ENCODE measurements around the gene IL12A.

Gene IL12A

GRCh38 chr3:159982442-159982974, 6.1 kb upstream of the IL12A start:
- Histone ChIP-seq H3K4me3 (ENCODE audit: low read depth in 1 of 2, low read length in 1 of 2) (no peak overlapping the region), H3K27me3 (no peaks in the 10 kb centered on the region), H3K36me3 (no peaks in the 10 kb centered on the region), H3K27ac (no peak overlapping the region), H3K4me1 (ENCODE audit: control insufficient read depth in 1 of 2, insufficient read depth in 1 of 2, low read depth in 1 of 2, low read length in 1 of 2) (peaks cover 11 to 19% of the 10 kb centered on the region in 2 experiments), H3K9me3 (no peaks in the 10 kb centered on the region)
- no peak for TF ChIP-seq CTCF (IDR thresholded peaks at IDR 0.05)

- H3K36me3 ChIP-seq = no peaks in the 10 kb centered on the region
- no peak for TF ChIP-seq CTCF (IDR thresholded peaks at IDR 0.05)
Observed at GRCh38 chr3:159987291-159987711, 1.3 kb upstream of the IL12A start.

GRCh38 chr3:159989973-159990846, 1.6 kb downstream of the IL12A start:
- Histone ChIP-seq H3K4me3 (ENCODE audit: low read depth in 1 of 2, low read length in 1 of 2) (no peak overlapping the region), H3K9me3 (no peaks in the 10 kb centered on the region), H3K4me1 (ENCODE audit: control insufficient read depth in 1 of 2, insufficient read depth in 1 of 2, low read depth in 1 of 2, low read length in 1 of 2) (peaks cover 4 to 11% of the 10 kb centered on the region in 2 experiments), H3K27me3 (peaks cover 20% of the 10 kb centered on the region), H3K27ac (no peak overlapping the region), H3K36me3 (no peaks in the 10 kb centered on the region)
- no peak for TF ChIP-seq CTCF (IDR thresholded peaks at IDR 0.05)

More at GRCh38 chr3:159987291-159987711, 1.3 kb upstream of the IL12A start:
- H3K4me1 ChIP-seq (ENCODE audit: control insufficient read depth in 1 of 2, insufficient read depth in 1 of 2, low read depth in 1 of 2, low read length in 1 of 2) = peaks cover 4 to 11% of the 10 kb centered on the region in 2 experiments
- no peak overlapping the region for H3K4me3 ChIP-seq (ENCODE audit: low read depth in 1 of 2, low read length in 1 of 2)
- H3K27ac ChIP-seq = no peak overlapping the region
- H3K9me3 ChIP-seq = no peaks in the 10 kb centered on the region
- peaks cover 20% of the 10 kb centered on the region for H3K27me3 ChIP-seq

- no peak for TF ChIP-seq CTCF (IDR thresholded peaks at IDR 0.05)
- H3K27ac ChIP-seq = no peak overlapping the region
- H3K27me3 ChIP-seq = peaks cover 20% of the 10 kb centered on the region
- no peak overlapping the region for H3K4me3 ChIP-seq (ENCODE audit: low read depth in 1 of 2, low read length in 1 of 2)
- H3K36me3 ChIP-seq = no peaks in the 10 kb centered on the region
- H3K9me3 ChIP-seq = no peaks in the 10 kb centered on the region
- peaks cover 4 to 11% of the 10 kb centered on the region in 2 experiments for H3K4me1 ChIP-seq (ENCODE audit: control insufficient read depth in 1 of 2, insufficient read depth in 1 of 2, low read depth in 1 of 2, low read length in 1 of 2)
Observed at GRCh38 chr3:159991591-159991990, 3.0 kb downstream of the IL12A start.

- H3K27ac ChIP-seq = no peak overlapping the region
- H3K27me3 ChIP-seq = peaks cover 20% of the 10 kb centered on the region
- TF ChIP-seq CTCF (IDR thresholded peaks at IDR 0.05) = no peak
- H3K9me3 ChIP-seq = no peaks in the 10 kb centered on the region
- no peak overlapping the region for H3K4me3 ChIP-seq (ENCODE audit: low read depth in 1 of 2, low read length in 1 of 2)
- peaks cover 4 to 11% of the 10 kb centered on the region in 2 experiments for H3K4me1 ChIP-seq (ENCODE audit: control insufficient read depth in 1 of 2, insufficient read depth in 1 of 2, low read depth in 1 of 2, low read length in 1 of 2)
- no peaks in the 10 kb centered on the region for H3K36me3 ChIP-seq
Observed at GRCh38 chr3:159992589-159992988, 4.0 kb downstream of the IL12A start.

All from neutrophil (primary cell).